Stimulated activated CD8-positive, alpha-beta memory T cell treated with anti-CD3 and anti-CD28 coated beads, Interleukin-7, amount 100 ng/mL, for 1 hour (primary cell): ENCODE measurements around the gene PLA2G12A.
A peak's percentile ranks its signal among the peaks of the same experiment; 100 is the strongest.

Experiments used
- DNase-seq, 2 donors: peaks; one replicate each; pipeline ENCODE4 v3.0.0-alpha.2; 2020; ENCODE audit warnings: low read depth in 2 of 2

The PLA2G12A gene

GRCh38 chr4:109729718-109730618 lies at the start of gene PLA2G12A:
PLA2G12A (minus strand) TSS chr4:109730070; CDS start chr4:109729809, 261 bp downstream.
- DNase-seq, result peak; percentile 54 to 56

DNA sequence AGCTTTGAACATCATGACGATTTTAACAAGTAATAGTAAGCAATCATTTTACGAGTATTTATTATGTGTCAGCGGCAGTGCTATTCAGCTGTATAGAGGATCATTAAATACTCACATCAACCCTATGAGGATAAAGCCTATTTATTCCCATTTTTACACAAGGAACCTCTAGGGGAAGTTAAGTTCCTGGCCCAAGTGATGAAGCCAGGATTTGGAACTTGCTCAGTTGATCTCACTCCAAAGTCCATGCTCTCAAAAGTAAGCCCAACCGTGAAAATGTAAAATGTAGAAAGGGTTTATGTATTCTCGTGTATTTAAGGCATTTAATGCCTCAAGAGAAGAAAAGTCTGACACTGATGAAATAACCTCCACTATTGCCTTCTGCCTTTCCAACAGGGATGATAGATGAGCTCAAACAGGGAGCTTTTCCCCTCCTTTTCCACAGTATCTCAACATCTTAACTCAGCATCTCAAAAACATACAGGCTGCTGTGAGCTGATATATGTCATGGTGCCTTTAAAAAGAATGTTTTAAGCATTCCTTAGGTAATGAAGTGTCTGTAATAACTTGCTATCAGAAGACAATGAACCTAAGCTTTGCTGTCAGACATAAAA lies 35.0 kb upstream of the PLA2G12A start:
- DNase-seq, result no peak

GRCh38 chr4:109764376-109764775 lies 34.5 kb upstream of the PLA2G12A start:
- no peak for DNase-seq

- DNase-seq, result no peak
Observed at GRCh38 chr4:109760682-109761081, 30.8 kb upstream of the PLA2G12A start.

DNA sequence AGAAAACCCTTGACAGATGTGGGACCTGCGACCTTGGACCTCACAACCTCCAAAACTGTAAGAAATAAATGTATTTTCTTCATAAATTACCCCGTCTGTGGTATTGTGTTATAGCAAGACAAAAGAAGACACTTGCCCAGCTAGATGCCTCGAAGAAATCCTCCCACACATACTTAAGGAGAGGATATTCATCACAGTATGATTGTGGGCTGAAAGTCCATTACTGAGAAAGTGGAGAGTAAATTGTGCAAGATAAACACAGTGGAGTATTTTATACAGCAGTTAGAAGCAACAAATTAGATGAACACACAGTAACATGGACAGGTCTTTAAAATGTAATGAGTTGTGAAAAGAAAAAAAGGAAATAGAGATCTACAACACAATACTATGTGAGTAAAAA lies 25.8 kb upstream of the PLA2G12A start:
- DNase-seq, result no peak

DNA sequence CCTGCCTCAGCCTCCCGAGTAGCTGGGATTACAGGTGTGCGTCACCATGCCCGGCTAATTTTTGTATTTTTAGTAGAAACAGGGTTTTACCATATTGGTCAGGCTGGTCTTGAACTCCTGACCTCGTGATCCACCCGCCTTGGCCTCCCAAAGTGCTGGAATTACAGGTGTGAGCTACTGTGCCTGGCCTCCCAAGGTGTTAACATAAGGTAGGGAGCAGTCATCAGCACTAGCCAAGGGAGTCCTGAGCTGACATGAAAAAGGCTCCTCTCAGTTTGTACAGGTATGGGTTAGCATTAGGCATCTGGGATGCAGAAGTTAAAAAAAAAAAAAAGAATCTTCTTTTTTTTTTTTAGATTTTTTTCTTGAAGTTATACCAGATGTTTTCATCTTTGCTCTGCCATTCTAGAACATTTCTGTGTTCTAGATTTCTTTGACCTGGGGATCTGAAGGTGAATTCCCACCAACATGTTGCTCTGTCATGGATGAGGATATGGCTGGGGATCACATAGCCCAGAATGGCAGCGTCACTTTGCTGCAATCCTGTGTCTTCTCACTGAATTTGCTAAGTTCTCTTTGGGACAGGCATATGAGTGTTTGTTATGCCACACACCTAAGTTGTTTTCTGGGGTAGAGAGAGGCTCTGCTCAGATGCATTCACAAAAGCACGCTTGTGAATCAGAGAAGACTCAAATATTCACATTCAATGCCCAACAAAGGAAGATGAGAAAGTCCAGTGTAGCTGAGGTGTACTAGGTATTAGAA lies 24.4 kb upstream of the PLA2G12A start:
- no peak for DNase-seq

- no peak for DNase-seq
Observed at GRCh38 chr4:109752525-109752924, 22.7 kb upstream of the PLA2G12A start.

- DNase-seq, result no peak
Observed at GRCh38 chr4:109751852-109752251, 22.0 kb upstream of the PLA2G12A start.

GRCh38 chr4:109750652-109751244 lies 20.9 kb upstream of the PLA2G12A start:
- no peak for DNase-seq

GRCh38 chr4:109749388-109750082 lies 19.7 kb upstream of the PLA2G12A start:
- DNase-seq, result no peak

GRCh38 chr4:109748114-109748513 lies 18.2 kb upstream of the PLA2G12A start:
- no peak for DNase-seq

GRCh38 chr4:109746728-109747127 lies 16.9 kb upstream of the PLA2G12A start:
- no peak for DNase-seq

DNA sequence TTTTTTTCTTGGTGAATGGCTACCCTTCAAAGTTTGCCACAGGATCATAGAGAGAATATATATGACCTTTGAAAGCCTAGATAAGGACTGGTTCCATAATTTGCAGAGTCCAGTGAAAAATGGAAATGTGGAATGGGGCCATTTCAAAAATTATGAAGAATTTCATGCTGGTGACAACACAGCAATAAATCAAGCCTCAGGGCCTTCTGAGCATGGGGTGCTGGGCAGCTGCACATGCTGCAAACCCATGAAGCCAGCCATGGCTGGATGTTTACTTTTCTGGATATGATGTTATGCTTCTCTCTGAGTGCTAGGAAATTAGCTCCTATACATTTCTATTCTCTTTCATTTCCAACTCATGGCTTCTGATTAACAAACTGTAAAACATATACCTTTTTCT lies 16.0 kb upstream of the PLA2G12A start:
- no peak for DNase-seq

DNA sequence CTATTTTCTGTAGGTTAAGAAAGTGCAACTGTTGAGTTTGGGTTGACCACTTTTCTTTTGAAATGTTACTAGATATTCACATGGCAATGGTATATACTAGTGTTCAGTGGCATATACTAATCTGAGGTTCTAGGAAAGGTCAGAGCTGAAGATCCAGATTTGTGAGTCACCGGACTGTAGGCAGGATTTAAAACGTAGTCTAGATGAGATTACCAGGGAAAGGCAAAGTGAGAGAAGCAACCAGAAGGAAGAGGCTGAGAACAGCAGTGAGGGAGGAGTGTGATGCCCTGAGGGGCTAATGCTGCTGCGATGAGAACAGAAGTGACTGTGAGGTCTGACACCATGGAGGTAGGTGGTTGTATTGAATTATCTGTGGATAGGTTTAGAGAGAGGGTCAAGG lies 9.7 kb upstream of the PLA2G12A start:
- no peak for DNase-seq

- no peak for DNase-seq
Observed at GRCh38 chr4:109738104-109738872, 8.4 kb upstream of the PLA2G12A start.

- DNase-seq, result no peak
Observed at GRCh38 chr4:109735566-109736365, 5.9 kb upstream of the PLA2G12A start.

GRCh38 chr4:109733728-109734127 lies 3.9 kb upstream of the PLA2G12A start:
- DNase-seq, result no peak

DNA sequence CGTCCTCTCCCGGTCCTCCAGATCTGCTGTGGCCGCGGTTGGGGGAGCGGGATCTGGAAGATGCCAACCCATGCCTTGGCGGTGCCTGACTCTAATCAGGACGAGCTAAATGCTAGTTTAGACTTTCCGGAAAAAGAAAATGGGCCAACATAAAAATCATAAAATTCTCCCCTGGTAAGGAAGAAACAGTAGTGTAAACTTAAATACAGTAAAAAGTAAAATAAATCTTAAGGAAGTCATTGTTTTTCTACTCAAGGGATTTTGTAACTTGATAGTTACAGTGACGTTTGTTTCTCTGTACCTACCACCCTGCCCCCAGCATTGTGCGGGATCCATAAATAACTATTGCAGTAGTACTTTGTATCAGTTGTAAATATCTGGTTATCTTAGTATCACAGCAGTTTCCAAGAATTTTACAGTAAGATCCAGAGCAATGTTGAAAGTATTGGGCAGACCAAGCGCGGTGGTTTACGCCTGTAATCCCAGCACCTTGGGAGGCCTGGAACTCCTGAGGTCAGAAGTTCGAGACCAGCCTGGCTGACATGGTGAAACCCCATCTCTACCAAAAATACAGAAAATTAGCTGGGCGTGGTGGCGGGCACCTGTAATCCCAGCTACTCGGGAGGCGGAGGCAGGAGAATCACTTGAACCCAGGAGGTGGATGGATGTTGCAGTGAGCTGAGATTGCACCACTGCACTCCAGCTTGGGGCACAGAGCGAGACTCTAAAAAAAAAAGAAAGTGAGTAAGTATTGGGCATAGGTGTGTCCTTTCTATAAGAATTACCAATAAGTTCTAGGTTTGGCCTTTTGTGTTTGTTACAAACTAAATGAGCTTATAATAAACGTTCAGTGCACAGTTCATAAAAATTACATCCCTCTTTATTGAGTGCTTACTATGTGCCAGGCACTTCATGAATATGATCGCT lies 1.0 kb upstream of the PLA2G12A start:
- DNase-seq, result no peak
